ENCODE data around the gene IGFBPL1.
A peak's percentile ranks its signal among the peaks of the same experiment; 100 is the strongest.

Gene IGFBPL1

GRCh38 chr9:38367898-38368297 is 56.4 kb downstream of the IGFBPL1 start:
- no peak for TF ChIP-seq CTCF (IDR thresholded peaks at IDR 0.05; ENCODE audit: low read depth, low read length)
- no peak for DNase-seq (ENCODE audit: low read depth in 2 of 2)
- H3K4me3 ChIP-seq (replicated peaks in 1 of 2; ENCODE audit: low read depth in 2 of 2, low read length in 2 of 2): no peak overlapping the region

- no peak for TF ChIP-seq CTCF (IDR thresholded peaks at IDR 0.05; ENCODE audit: low read depth, low read length)
- no peak overlapping the region for H3K4me3 ChIP-seq (replicated peaks in 1 of 2; ENCODE audit: low read depth in 2 of 2, low read length in 2 of 2)
- DNase-seq (ENCODE audit: low read depth in 2 of 2): no peak
Observed at GRCh38 chr9:38363589-38363925, 60.7 kb downstream of the IGFBPL1 start.

- DNase-seq (ENCODE audit: low read depth in 2 of 2): peak; percentile 86 to 92
- peak overlapping the region in 1 of 2 donors; percentile 32 for H3K4me3 ChIP-seq (replicated peaks in 1 of 2; ENCODE audit: low read depth in 2 of 2, low read length in 2 of 2)
- TF ChIP-seq CTCF (IDR thresholded peaks at IDR 0.05; ENCODE audit: low read depth, low read length): peak; percentile 60
Observed at GRCh38 chr9:38362852-38363588, 61.2 kb downstream of the IGFBPL1 start.

- no peak for TF ChIP-seq CTCF (IDR thresholded peaks at IDR 0.05; ENCODE audit: low read depth, low read length)
- peak in 1 of 2 donors; percentile 14 for DNase-seq (ENCODE audit: low read depth in 2 of 2)
- H3K4me3 ChIP-seq (replicated peaks in 1 of 2; ENCODE audit: low read depth in 2 of 2, low read length in 2 of 2): no peak overlapping the region
Observed at GRCh38 chr9:38361473-38361850, 62.8 kb downstream of the IGFBPL1 start.

- DNase-seq (ENCODE audit: low read depth in 2 of 2): no peak
- no peak overlapping the region for H3K4me3 ChIP-seq (replicated peaks in 1 of 2; ENCODE audit: low read depth in 2 of 2, low read length in 2 of 2)
- TF ChIP-seq CTCF (IDR thresholded peaks at IDR 0.05; ENCODE audit: low read depth, low read length): no peak
Observed at GRCh38 chr9:38360839-38361472, 63.3 kb downstream of the IGFBPL1 start.

DNA sequence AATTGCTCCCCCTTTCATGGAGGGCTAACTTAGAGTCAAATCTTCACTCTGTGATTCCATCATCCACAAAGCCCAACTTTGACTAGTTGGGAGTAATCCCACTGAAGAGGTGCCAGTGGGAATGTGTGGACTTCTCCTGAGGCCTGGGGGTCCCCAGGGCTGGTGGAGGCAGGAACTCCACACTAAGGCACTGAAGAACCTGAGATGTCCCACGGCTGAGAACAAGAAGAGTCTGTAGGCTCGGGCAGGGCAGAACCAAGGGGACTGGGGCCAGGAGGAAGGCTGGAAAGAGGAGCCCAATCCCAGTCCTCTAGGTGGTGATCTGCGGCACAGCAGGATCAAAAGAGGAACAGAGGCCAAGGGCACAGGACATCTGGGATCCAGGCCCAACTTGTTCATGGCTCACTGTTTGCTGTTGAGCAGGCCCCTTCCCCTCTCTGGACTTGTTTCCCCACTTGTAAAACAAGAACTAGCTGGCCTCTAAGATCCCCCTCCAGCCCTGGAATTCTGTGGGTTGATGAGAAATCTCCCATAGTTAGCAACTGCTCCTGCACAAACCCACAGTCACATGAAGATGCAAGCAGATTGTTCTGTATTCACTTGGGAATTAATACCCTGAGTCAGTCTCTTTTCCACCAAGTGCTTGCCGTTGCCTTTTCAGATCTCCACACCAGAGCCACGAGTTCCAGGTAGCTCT is 64.4 kb downstream of the IGFBPL1 start:
- DNase-seq (ENCODE audit: low read depth in 2 of 2): peak; percentile 13 to 62
- no peak overlapping the region for H3K4me3 ChIP-seq (replicated peaks in 1 of 2; ENCODE audit: low read depth in 2 of 2, low read length in 2 of 2)
- no peak for TF ChIP-seq CTCF (IDR thresholded peaks at IDR 0.05; ENCODE audit: low read depth, low read length)

Measured in cardiac fibroblast (primary cell).